GM03348 (cell line): Measurements from ENCODE around the gene PDGFRB.
A peak's percentile ranks its signal among the peaks of the same experiment; 100 is the strongest.

Source experiments
- DNase-seq: peaks from one replicate; pipeline ENCODE4 v3.0.0; 2012; ENCODE audit warnings: low spot score

The PDGFRB gene

GRCh38 chr5:150144246-150144801, 11.3 kb downstream of the PDGFRB start:
- peak; percentile 68 for DNase-seq

- DNase-seq, result peak; percentile 93
Measured at GRCh38 chr5:150143350-150144245, 12.0 kb downstream of the PDGFRB start.

- peak; percentile 76 for DNase-seq
Measured at GRCh38 chr5:150142959-150143349, 12.7 kb downstream of the PDGFRB start.

DNA sequence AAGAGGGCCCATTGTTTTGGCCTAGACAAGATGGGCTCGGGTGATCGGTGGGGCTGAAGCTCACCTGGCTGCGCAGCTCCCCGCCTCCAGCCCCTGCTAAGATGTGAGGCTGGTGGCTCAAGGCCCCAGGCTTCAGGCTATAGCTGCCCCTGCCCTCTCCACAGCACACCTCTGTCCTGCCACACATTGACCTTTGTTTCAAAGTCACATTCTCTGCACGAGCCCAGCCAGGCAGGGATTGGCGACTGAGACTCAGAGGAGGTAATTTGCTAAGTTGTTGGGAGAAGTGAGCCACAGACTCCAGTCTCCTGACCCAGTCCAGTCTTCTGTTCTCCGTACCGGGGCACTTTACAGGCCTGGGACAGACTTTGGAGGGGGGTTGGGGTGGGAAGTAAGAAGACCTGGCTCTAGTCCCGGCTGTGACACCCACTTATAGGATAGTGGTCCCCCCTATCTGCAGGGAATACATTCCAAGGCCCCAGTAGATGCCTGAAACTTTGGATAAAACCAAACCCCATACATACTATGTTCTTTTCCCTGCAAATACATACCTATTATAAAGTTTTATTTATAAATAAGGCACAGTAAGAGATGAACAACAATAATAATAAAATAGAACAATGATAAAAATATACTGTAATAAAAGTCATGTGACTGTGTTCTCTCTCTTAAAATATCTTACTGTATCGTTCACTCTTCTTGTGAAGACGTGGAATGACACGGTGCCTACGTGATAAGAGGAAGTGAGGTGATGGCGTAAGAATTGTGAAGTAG, 13.3 kb downstream of the PDGFRB start:
- DNase-seq, result no peak

- DNase-seq, result peak; percentile 85
Measured at GRCh38 chr5:150141544-150142184, 14.0 kb downstream of the PDGFRB start.

GRCh38 chr5:150140830-150141229, 14.8 kb downstream of the PDGFRB start:
- no peak for DNase-seq

DNA sequence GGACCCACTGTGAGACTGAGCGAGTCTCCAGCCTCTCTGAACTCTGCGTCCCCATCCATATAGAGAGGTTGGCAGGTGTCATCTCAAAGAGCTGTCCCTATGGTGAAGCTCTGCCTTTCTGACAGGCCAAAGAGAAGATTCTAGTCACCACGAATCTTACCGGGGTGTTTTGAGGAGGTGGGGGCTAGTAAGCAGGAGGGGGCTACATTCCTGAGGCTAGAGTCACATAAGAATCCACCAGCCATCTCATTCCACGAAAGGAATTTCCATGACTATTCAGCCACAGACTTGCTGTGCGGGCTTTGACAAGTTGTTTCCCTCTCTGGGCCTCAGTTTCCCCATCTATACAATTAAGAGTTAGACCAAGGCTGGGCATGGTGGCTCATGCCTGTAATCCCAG, 16.3 kb downstream of the PDGFRB start:
- peak; percentile 44 for DNase-seq

DNA sequence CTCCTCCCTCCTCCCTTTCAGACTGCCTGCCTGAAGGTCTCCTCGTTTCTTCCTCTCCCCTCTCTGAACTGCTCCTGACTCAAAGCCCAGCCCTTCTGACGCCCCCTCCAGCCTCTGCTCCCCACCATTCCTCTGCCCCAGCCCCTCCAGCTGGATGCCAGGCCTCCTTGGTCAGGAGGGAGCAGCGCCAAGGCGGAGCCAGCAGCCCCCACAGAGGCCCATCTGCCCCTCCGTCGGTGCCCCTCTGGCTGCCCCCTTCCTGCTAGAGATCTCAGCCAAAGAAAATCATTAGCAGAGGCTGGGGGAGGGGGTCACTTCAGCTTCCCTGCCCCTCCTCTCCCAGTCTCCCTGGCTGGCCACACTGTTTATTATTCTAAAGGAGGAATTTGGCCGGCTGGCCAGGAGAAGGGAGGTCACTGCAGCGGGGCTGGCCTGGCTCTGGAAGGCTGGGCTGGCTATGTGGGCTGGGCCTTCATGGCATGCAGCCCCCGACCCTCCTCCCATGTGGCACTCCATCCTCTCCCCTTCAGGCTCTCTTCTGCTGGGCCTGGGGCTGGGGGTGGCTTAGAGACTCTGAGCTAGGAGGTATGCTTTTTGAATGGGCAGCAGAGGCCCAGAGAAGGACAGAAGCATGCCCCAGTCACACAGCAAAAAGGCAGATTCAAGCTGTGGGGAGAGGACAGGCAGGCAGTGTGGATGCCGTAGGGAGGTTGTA, 16.9 kb downstream of the PDGFRB start:
- peak; percentile 91 for DNase-seq

- peak; percentile 23 for DNase-seq
Measured at GRCh38 chr5:150137997-150138396, 17.6 kb downstream of the PDGFRB start.

DNA sequence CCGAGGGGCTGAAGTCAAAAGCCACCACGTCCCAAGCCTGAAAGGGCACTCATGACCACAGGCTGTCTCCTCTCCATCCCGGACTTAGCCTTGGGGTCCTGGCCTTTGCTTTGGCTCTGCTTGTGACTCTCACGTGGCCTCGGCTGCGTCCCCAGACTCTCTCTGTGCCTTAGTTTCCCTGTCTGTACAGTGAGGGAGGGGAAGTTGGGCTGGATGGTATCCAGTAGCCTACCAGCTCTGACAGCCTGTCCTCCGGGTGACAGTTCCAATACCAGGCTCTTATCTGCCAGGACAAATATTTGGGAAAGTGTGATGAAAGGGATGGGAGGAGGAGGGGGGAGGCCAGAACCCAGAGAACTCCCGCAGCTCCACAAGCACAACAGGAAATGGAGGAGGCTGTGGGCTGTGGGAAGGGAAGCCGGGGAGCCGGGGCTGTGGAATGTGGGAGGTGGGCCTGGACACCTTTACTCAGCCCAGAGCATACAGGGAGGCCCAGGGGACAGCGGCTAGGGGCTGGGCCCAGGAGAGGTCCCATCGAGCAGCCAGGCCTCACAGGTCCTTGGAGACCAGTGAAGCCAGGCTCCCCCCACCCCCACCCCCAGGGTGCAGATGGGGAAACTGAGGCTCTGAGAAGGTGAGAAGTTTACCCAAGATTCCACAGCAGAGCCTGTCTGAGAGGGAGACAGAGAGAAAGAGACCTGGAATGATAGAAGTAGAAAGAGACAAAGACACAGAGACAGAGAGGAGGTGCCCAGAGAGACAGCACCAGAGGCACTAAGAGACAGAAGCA, 18.3 kb downstream of the PDGFRB start:
- DNase-seq, result peak; percentile 70

DNA sequence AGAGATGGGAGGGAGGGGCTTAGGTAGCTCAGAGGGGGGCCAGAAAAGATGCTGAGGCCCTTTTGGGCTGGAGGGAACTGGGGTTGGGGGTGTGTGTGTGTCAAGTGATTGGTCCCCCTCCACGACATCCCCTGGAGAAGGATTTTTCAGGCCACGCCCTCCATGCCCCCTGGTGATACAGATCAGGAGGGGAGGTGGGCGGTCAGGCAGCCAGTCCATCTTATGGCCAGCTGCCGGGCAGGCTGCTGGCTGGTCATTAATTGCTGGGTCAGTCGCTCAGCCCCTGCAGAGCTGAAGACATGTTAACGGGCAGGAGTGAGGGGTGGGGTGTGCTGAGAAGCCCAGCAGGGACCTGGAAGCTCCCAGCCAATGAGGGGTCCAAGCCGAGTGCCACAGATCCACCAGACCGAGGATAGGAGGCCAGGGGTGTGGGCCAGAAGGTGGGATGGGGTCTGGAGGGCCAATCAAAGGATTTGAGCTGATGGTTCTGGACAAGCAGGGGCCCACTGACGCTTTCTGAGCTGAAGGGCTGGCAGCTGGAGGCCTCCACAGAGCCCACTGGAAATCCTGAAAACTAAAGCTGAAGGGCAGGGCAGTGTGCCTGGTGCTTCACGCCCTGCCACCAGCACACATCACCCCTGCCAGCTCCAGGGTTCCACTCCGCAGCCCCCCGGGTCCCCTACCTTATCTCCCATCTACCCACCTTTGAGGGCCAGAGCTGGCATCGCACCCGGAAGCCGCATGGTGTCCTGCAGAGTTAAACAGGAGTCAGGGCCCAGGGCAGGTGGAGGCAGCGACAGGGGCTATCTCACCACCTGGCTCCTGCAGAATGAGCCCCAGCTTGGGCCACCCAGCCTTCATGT, 19.1 kb downstream of the PDGFRB start:
- DNase-seq, result no peak

GRCh38 chr5:150135557-150136304, 19.9 kb downstream of the PDGFRB start:
- no peak for DNase-seq

DNA sequence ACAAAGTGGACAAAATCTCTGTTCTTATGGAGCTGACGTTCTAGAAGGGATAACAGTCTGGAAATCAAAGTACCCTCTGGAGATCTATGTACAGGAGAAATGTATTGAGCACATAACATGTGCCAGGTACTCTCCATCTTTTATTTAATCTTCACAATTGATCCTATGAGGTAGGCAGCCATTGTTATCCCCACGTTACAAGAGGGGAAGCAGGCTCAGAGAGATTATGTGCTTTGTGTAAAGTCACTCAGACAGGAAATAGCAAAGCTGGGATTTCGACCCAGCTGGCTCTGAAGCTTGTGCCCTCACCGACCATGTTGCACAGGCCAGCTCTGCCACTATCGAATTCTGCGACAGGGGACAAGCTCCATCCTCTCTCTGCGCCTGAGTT, 21.5 kb downstream of the PDGFRB start:
- no peak for DNase-seq

DNA sequence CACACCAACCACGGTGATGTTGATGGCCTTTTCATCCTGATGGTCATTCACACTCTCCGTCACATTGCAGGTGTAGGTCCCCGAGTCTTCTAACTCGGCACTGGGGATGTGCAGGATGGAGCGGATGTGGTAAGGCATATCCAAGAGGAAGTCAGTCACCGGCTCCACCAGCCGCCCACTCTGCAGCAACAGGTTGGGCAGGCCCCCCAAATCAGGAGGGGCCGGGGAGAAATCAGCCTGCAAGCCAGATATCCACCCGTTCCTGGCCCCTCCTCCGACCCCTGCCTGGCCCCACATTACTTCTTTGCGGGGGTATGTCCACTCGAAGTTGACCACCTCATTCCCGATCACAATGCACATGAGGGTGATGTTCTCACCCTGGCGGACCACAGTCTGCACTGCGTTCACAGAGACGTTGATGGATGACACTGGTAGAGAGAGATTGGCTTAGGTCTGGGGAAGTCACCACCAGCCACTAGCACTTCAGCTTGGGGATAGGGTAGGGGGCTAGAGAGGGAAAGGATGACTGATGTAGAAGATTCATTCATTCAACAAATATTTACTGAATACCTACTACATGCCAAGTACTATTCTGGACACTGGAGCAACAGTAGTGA, 22.0 kb downstream of the PDGFRB start:
- no peak for DNase-seq

GRCh38 chr5:150132740-150133139, 22.9 kb downstream of the PDGFRB start:
- DNase-seq, result no peak

DNA sequence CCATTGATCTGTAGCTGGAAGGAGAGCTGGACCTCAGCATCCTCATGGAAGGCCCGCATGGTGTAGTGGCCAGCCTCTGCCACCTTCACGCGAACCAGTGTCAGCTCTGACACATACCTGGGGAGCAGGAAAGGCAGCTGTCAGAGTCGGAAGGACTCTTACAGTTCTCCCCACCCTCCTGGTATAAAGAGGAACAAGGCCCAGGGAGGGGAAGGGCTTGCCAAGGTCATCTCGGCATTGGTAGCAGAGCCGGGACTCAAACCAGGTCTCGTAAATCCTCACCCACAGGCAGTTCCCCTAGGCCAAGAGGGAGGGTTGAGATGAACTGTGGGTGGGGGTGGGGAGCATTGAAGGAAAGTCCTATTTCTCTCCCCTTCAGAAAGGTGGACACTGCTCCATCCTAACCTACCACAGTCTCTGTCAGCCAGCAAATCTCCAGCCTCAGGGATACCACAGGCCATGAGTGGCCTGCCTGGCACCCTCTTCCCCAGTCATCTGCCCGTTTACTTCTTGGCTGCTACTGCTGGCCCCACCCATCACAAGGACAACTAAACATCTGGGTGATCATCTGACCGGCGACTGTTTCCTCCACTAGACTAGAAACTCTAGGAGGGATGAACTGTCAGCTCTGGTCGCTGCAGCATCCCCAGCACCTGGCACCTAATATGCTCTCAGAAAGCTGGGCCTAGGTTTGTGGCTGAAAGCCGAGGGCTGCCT, 23.5 kb downstream of the PDGFRB start:
- peak; percentile 63 for DNase-seq

DNA sequence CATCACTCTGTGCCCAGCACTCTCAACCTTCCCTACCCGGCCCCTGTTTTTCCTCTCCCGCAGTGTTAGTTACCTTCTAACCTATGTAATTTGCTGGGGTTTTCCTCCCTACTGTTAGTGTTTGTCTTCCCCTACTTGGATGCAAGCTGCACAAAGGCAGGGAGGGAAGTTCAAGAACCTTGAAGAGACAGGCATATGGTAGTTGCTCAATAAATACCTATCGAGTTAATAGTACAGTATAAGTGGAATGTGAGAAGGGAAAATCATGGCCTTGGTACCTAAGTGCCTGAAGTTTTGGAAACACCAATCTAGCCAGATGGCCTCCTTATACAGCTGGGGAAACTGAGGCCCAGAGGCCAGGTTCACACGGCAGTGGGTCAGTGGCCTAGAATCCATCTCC, 24.2 kb downstream of the PDGFRB start:
- no peak for DNase-seq

GRCh38 chr5:150130493-150130922, 25.1 kb downstream of the PDGFRB start:
- no peak for DNase-seq
